A549 (cell line): Measurements from ENCODE around the gene ATP1A3. TPM values are rescaled to one million over a fixed set of nuclear protein-coding genes. Genes with fewer than 3 reads are reported as not detected.
A peak's percentile ranks its signal among the peaks of the same experiment; 100 is the strongest.

Experiments used
- ATAC-seq, 2 experiments: fragments of 200-7000 bp in 1 of 2; fragments of >200 bp in 1 of 2; cut with Nextera tagmentation in 1 of 2; cut with Tn5 transposase in 1 of 2; 3 replicates each; pipeline versions ENCODE4 v1.8.0 to v1.9.1; 2018 to 2020; ENCODE audit warnings: mild to moderate bottlenecking in 1 of 2, moderate library complexity in 1 of 2
- CTCF ChIA-PET: fragments of 300-600 bp; sonication (Branson Sonifier 250); formaldehyde crosslinking; extraction: SDS; loops from one replicate; lab custom pipeline; 2021; ENCODE audit warnings: antibody characterized with exemption, inconsistent platforms; lab: Yijun Ruan, JAX
- POLR2A ChIA-PET: fragments of 350-600 bp; formaldehyde crosslinking; extraction: SDS; loops from one replicate; lab custom pipeline; 2021; ENCODE audit warnings: antibody characterized with exemption, inconsistent platforms; lab: Yijun Ruan, JAX
- DNase-seq, 2 experiments: peaks; one replicate each; pipeline versions ENCODE4 v3.0.0 to v3.0.0-alpha.2; 2011 to 2016; ENCODE audit warnings: low read depth in 1 of 2, low spot score in 1 of 2
- FAIRE-seq: peaks from 2 replicates; lab custom pipeline; 2011; peaks lifted over from hg19 to GRCh38; lab: Jason Lieb, UNC
- H3K27ac ChIP-seq, 2 experiments: fragments of >200 bp; sonication (Bioruptor Twin); formaldehyde crosslinking; 3 replicates each; pipeline ENCODE4 v1.5.1; 2016 to 2017
- H3K4me1 ChIP-seq: fragments of >200 bp; sonication (Bioruptor Twin); formaldehyde crosslinking; 3 replicates; pipeline ENCODE4 v1.6.1; 2016
- H3K4me2 ChIP-seq: fragments of >200 bp; sonication (Bioruptor Twin); formaldehyde crosslinking; 3 replicates; pipeline ENCODE4 v1.6.1; 2016
- H3K4me3 ChIP-seq: fragments of >200 bp; sonication (Bioruptor Twin); formaldehyde crosslinking; 3 replicates; pipeline ENCODE4 v1.5.1; 2016
- H3K9me3 ChIP-seq: fragments of >200 bp; sonication (Bioruptor Twin); formaldehyde crosslinking; 3 replicates; pipeline ENCODE4 v1.6.1; 2016
- CBX2 ChIP-seq: fragments of 200-600 bp; sonication (generic); IDR thresholded peaks from 2 replicates; pipeline ENCODE4 v1.6.1; 2016; ENCODE audit warnings: low read depth, mild to moderate bottlenecking, borderline replicate concordance
- CHD2 ChIP-seq: fragments of 150-350 bp; IDR thresholded peaks from 2 replicates; pipeline ENCODE4 v1.6.1; 2014; ENCODE audit warnings: low read length; ENCODE audit not compliant: partially characterized antibody
- CHD4 ChIP-seq: fragments of 200-600 bp; sonication (generic); IDR thresholded peaks from 2 replicates; pipeline ENCODE4 v1.6.1; 2016; ENCODE audit warnings: antibody characterized with exemption, mild to moderate bottlenecking, borderline replicate concordance
- CTCF ChIP-seq: fragments of >200 bp; sonication (Bioruptor Twin); formaldehyde crosslinking; IDR thresholded peaks from 3 replicates; pipeline ENCODE4 v1.5.1; 2016
- E2F6 ChIP-seq: IDR thresholded peaks from 2 replicates; pipeline ENCODE4 v1.6.1; 2012; ENCODE audit warnings: low read depth, borderline replicate concordance
- EHF ChIP-seq: fragments of 250-450 bp; sonication (Bioruptor Pico); IDR thresholded peaks from 2 replicates; pipeline ENCODE4 v1.5.0; 2020; ENCODE audit warnings: mild to moderate bottlenecking
- FOXS1 ChIP-seq: fragments of 250-450 bp; sonication (Bioruptor Pico); IDR thresholded peaks from 2 replicates; pipeline ENCODE4 v1.5.0; 2020; ENCODE audit warnings: mild to moderate bottlenecking, moderate library complexity
- GATA3 ChIP-seq: IDR thresholded peaks from 2 replicates; pipeline ENCODE4 v1.6.1; 2012; ENCODE audit warnings: borderline replicate concordance
- HEYL ChIP-seq: fragments of 250-450 bp; sonication (Bioruptor Pico); IDR thresholded peaks from 2 replicates; pipeline ENCODE4 v1.8.0; 2021; ENCODE audit warnings: mild to moderate bottlenecking, moderate library complexity
- HOXB13 ChIP-seq: fragments of 250-450 bp; sonication (Bioruptor Pico); IDR thresholded peaks from 2 replicates; pipeline ENCODE4 v1.5.0; 2020; ENCODE audit warnings: low read depth, mild to moderate bottlenecking, moderate library complexity
- JUNB ChIP-seq: fragments of >200 bp; sonication (Bioruptor Twin); formaldehyde crosslinking; IDR thresholded peaks from 2 replicates; pipeline ENCODE4 v1.6.1; 2016
- KDM5A ChIP-seq: fragments of 200-600 bp; sonication (generic); IDR thresholded peaks from 2 replicates; pipeline ENCODE4 v1.6.1; 2016; ENCODE audit warnings: antibody characterized with exemption, mild to moderate bottlenecking
- MAX ChIP-seq: IDR thresholded peaks from 2 replicates; pipeline ENCODE4 v1.6.1; 2012
- MAZ ChIP-seq: fragments of 150-350 bp; IDR thresholded peaks from 2 replicates; pipeline ENCODE4 v1.6.1; 2014; ENCODE audit warnings: antibody characterized with exemption, low read depth, low read length, borderline replicate concordance
- MYC ChIP-seq: IDR thresholded peaks from 2 replicates; pipeline ENCODE4 v1.6.1; 2012; ENCODE audit warnings: mild to moderate bottlenecking, inconsistent platforms, low read length, improper control_type of control experiment, borderline replicate concordance
- NFE2L2 ChIP-seq: fragments of 150-350 bp; conservative IDR thresholded peaks from 2 replicates; pipeline ENCODE4 v1.6.1; 2014; ENCODE audit warnings: low read length
- RAD21 ChIP-seq, 2 experiments: fragments of >200 bp in 1 of 2; sonication (Bioruptor Twin) in 1 of 2; formaldehyde crosslinking in 1 of 2; IDR thresholded peaks in 1 of 2; conservative IDR thresholded peaks in 1 of 2; 2 replicates in 1 of 2; 3 replicates in 1 of 2; pipeline ENCODE4 v1.6.1; 2012 to 2018; ENCODE audit warnings: inconsistent platforms in 1 of 2
- RARB ChIP-seq: fragments of 250-450 bp; sonication (Bioruptor Pico); IDR thresholded peaks from 2 replicates; pipeline ENCODE4 v1.8.0; 2021; ENCODE audit warnings: mild to moderate bottlenecking, moderate library complexity
- REST ChIP-seq: fragments of 200-600 bp; sonication (generic); IDR thresholded peaks from 2 replicates; pipeline ENCODE4 v1.6.1; 2016; ENCODE audit warnings: antibody characterized with exemption, mild to moderate bottlenecking, moderate library complexity
- RFX5 ChIP-seq: fragments of 450-650 bp; IDR thresholded peaks from 2 replicates; pipeline ENCODE4 v1.7.1; 2014; ENCODE audit warnings: antibody characterized with exemption, mild to moderate bottlenecking, moderate library complexity
- RNF2 ChIP-seq: fragments of 200-600 bp; sonication (generic); IDR thresholded peaks from 2 replicates; pipeline ENCODE4 v1.6.1; 2016; ENCODE audit warnings: low read depth, mild to moderate bottlenecking, antibody characterized with exemption, moderate library complexity, borderline replicate concordance
- SREBF2 ChIP-seq: fragments of 450-650 bp; IDR thresholded peaks from 2 replicates; pipeline ENCODE4 v1.6.1; 2014; ENCODE audit warnings: mild to moderate bottlenecking, moderate library complexity
- TFCP2L1 ChIP-seq: fragments of 250-450 bp; sonication (Bioruptor Pico); IDR thresholded peaks from 2 replicates; pipeline ENCODE4 v1.5.0; 2021; ENCODE audit warnings: mild to moderate bottlenecking
- TP53 ChIP-seq: fragments of 250-450 bp; sonication (Bioruptor Pico); IDR thresholded peaks from 2 replicates; pipeline ENCODE4 v1.5.0; 2021; ENCODE audit warnings: mild to moderate bottlenecking, moderate library complexity
- USF2 ChIP-seq: fragments of 450-650 bp; IDR thresholded peaks from 2 replicates; pipeline ENCODE4 v1.6.1; 2014; ENCODE audit warnings: antibody characterized with exemption
- ZC3H11A ChIP-seq: fragments of 450-650 bp; IDR thresholded peaks from 2 replicates; pipeline ENCODE4 v1.6.1; 2014; ENCODE audit warnings: antibody characterized with exemption, mild to moderate bottlenecking
- WGBS: methylation state at CpG from one replicate; pipeline ENCODE4 v1.1.6; 2017; ENCODE audit errors: missing lambda C conversion rate; 5-methylcytosine and 5-hydroxymethylcytosine counted together
- polyA plus RNA-seq, 4 experiments: library from polyadenylated mRNA; depleted of rRNA in 3 of 4; stranded (reverse); fragments of >200 nt; fragmentation: RNase III in 1 of 4; extraction: RNeasy Plus Mini Kit Qiagen cat#74134 plus additional on column Dnase treatment in 1 of 4; gene quantifications; 2 replicates in 3 of 4; 3 replicates in 1 of 4; pipeline ENCODE4 v1.2.3, GENCODE V29; 2011 to 2017

ATP1A3 gene
- polyA plus RNA-seq, 2 of the 4 experiments (the other 2 are of a cell fraction): 0.67 to 3.7 TPM

- DNase-seq (no peak), ATAC-seq (no peak), FAIRE-seq (no peak)
- Histone ChIP-seq H3K4me1 (peaks cover 13% of the 10 kb centered on the region), H3K4me3 (no peak overlapping the region), H3K9me3 (no peaks in the 10 kb centered on the region), H3K4me2 (no peak overlapping the region), H3K27ac (no peak overlapping the region; a peak in 1 of 6 replicates)
- ChIA-PET CTCF (interaction anchor here (0.6 to 4.3 kb wide), 36 partner anchors 9 to 440 kb away, joined by 3 to 97 read pairs (median 5); partner anchors contain the start of genes CD79A, ERFL and RPS19), POLR2A (interaction anchor here (0.7 to 4.0 kb wide), 2 partner anchors 81 to 96 kb away, joined by 3 to 34 read pairs; partner anchors contain the start of gene RPS19)
- 87% methylated on average over 13 of the region's 13 CpGs for WGBS
- TF ChIP-seq EHF (CRISPR knock-in tag): no peak
- no peak for TF ChIP-seq MYC
- TF ChIP-seq CHD4: no peak
- TF ChIP-seq CHD2: no peak
- no peak for TF ChIP-seq REST
- TF ChIP-seq TP53 (CRISPR knock-in tag): no peak
- TF ChIP-seq JUNB: no peak
- TF ChIP-seq HEYL (CRISPR knock-in tag): no peak
Measured at GRCh38 chr19:41956621-41957020, 37.4 kb downstream of the ATP1A3 start.

- ATAC-seq: no peak
- Histone ChIP-seq H3K4me1 (peaks cover 13% of the 10 kb centered on the region), H3K4me3 (no peak overlapping the region)
- TF ChIP-seq CBX2 (no peak), HEYL (CRISPR knock-in tag) (no peak), ZC3H11A (no peak), RFX5 (no peak), RARB (CRISPR knock-in tag) (no peak)
- TF ChIP-seq, all 56 proteins: peak for 0
- DNase-seq (no peak), FAIRE-seq (no peak)
- ChIA-PET CTCF (interaction anchor here (1.4 to 4.3 kb wide), 5 partner anchors 10 to 81 kb away, joined by 4 to 97 read pairs (median 31); partner anchors contain the start of gene CD79A), POLR2A (no interaction called here)
- Histone ChIP-seq H3K27ac (no peak overlapping the region), H3K9me3 (no peaks in the 10 kb centered on the region), H3K4me2 (no peak overlapping the region)
- WGBS: 79% methylated on average over 7 of the region's 7 CpGs
Measured at GRCh38 chr19:41955521-41955920, 38.5 kb downstream of the ATP1A3 start.

GRCh38 chr19:41951686-41952172 lies 42.3 kb downstream of the ATP1A3 start:
- Histone ChIP-seq H3K9me3 (no peaks in the 10 kb centered on the region), H3K4me1 (no peaks in the 10 kb centered on the region), H3K4me2 (peak overlapping the region; percentile 74), H3K4me3 (no peak overlapping the region), H3K27ac (0 out of 6 replicates have a peak overlapping the region, but pooled peaks of 1 of the 2 experiments have one; percentile 41)
- CTCF ChIA-PET: interaction anchor here (0.7 to 12.1 kb wide), 44 partner anchors 10 to 163 kb away, joined by 3 to 163 read pairs (median 5); partner anchors contain the start of genes CD79A and ERFL
- POLR2A ChIA-PET: interaction anchor here (1.3 kb wide), 1 partner anchor 92 kb away, joined by 3 read pairs; the partner anchor contains the start of gene RPS19
- WGBS: 5% methylated on average over 9 of the region's 12 CpGs
- ATAC-seq (peak; percentile 86 to 95), DNase-seq (peak; percentile 87 to 99), FAIRE-seq (peak; percentile 83)
- TF ChIP-seq SREBF2: no peak
- TF ChIP-seq USF2: no peak
- TF ChIP-seq E2F6: 0 out of 2 replicates have a peak, but pooled peaks have one; percentile 24
- no peak for TF ChIP-seq NFE2L2
- TF ChIP-seq RARB (CRISPR knock-in tag): no peak
- peak; percentile 99 for TF ChIP-seq CTCF
- no peak for TF ChIP-seq GATA3
- no peak for TF ChIP-seq HOXB13 (CRISPR knock-in tag)
- TF ChIP-seq FOXS1: no peak
- no peak for TF ChIP-seq CHD4
- no peak for TF ChIP-seq RNF2
- no peak for TF ChIP-seq MAX
- peak; percentile 92 to 97 for TF ChIP-seq RAD21 (conservative IDR thresholded peaks at IDR 0.05 in 1 of 2, IDR thresholded peaks at IDR 0.05 in 1 of 2)
- TF ChIP-seq KDM5A: no peak
- TF ChIP-seq MAZ: no peak
- 0 out of 2 replicates have a peak, but pooled peaks have one; percentile 5 for TF ChIP-seq ZC3H11A
- TF ChIP-seq TFCP2L1 (CRISPR knock-in tag): 0 out of 2 replicates have a peak, but pooled peaks have one; percentile 44
